HepG2 (cell line): ENCODE data around the gene TRPC4AP. TPM values are rescaled to one million over a fixed set of nuclear protein-coding genes. Genes with fewer than 3 reads are reported as not detected.

Experiments used
- ATRX ChIP-seq: sonication (generic); formaldehyde crosslinking; IDR thresholded peaks from 2 replicates; pipeline ENCODE4 v1.4.0; 2020; ENCODE audit warnings: missing genetic modification reagents, borderline replicate concordance
- BORCS8-MEF2B ChIP-seq: sonication (generic); formaldehyde crosslinking; IDR thresholded peaks from 2 replicates; pipeline ENCODE4 v1.8.0; 2022; ENCODE audit warnings: mild to moderate bottlenecking, missing genetic modification reagents
- CBFB ChIP-seq: sonication (generic); formaldehyde crosslinking; IDR thresholded peaks from 2 replicates; pipeline ENCODE4 v1.4.0; 2020; ENCODE audit warnings: missing genetic modification reagents
- CBX5 ChIP-seq: sonication (generic); formaldehyde crosslinking; IDR thresholded peaks from 2 replicates; pipeline ENCODE4 v1.4.0; 2020; ENCODE audit warnings: missing genetic modification reagents, borderline replicate concordance
- CTCF ChIP-seq: sonication (generic); formaldehyde crosslinking; IDR thresholded peaks from 2 replicates; pipeline ENCODE4 v1.5.0; 2020; ENCODE audit warnings: mild to moderate bottlenecking, missing genetic modification reagents, moderate library complexity
- HOXA3 ChIP-seq: sonication (generic); formaldehyde crosslinking; IDR thresholded peaks from 2 replicates; pipeline ENCODE4 v1.5.0; 2020; ENCODE audit warnings: missing genetic modification reagents
- MXD1 ChIP-seq: sonication (generic); formaldehyde crosslinking; IDR thresholded peaks from 2 replicates; pipeline ENCODE4 v1.4.0; 2020; ENCODE audit warnings: mild to moderate bottlenecking, missing genetic modification reagents
- NONO ChIP-seq, 2 experiments: fragments of 450-650 bp in 1 of 2; sonication (generic) in 1 of 2; formaldehyde crosslinking in 1 of 2; IDR thresholded peaks in 1 of 2; conservative IDR thresholded peaks in 1 of 2; 2 replicates each; pipeline versions ENCODE4 v1.6.1 to v1.8.0; 2017 to 2022; ENCODE audit warnings: mild to moderate bottlenecking in 1 of 2, missing genetic modification reagents in 1 of 2, moderate library complexity in 1 of 2
- SMARCE1 ChIP-seq: fragments of 450-650 bp; IDR thresholded peaks from 2 replicates; pipeline ENCODE4 v1.6.1; 2017; ENCODE audit warnings: borderline replicate concordance
- SNAI1 ChIP-seq: sonication (generic); formaldehyde crosslinking; IDR thresholded peaks from 2 replicates; pipeline ENCODE4 v1.5.0; 2020; ENCODE audit warnings: mild to moderate bottlenecking, missing genetic modification reagents, borderline replicate concordance
- SP2 ChIP-seq: sonication (generic); formaldehyde crosslinking; IDR thresholded peaks from 2 replicates; pipeline ENCODE4 v1.5.1; 2020; ENCODE audit warnings: mild to moderate bottlenecking, missing genetic modification reagents
- TOPORS ChIP-seq: sonication (generic); formaldehyde crosslinking; IDR thresholded peaks from 2 replicates; pipeline ENCODE4 v1.8.0; 2023; ENCODE audit warnings: mild to moderate bottlenecking, missing genetic modification reagents
- ZBTB14 ChIP-seq: sonication (generic); formaldehyde crosslinking; IDR thresholded peaks from 2 replicates; pipeline ENCODE4 v1.4.0; 2020; ENCODE audit warnings: missing genetic modification reagents
- ZNF101 ChIP-seq: sonication (generic); formaldehyde crosslinking; IDR thresholded peaks from 2 replicates; pipeline ENCODE4 v1.4.0; 2020; ENCODE audit warnings: mild to moderate bottlenecking, low read depth, missing genetic modification reagents, borderline replicate concordance
- ZNF343 ChIP-seq: sonication (generic); formaldehyde crosslinking; IDR thresholded peaks from 2 replicates; pipeline ENCODE4 v1.4.0; 2020; ENCODE audit warnings: mild to moderate bottlenecking, missing genetic modification reagents
- ZNF382 ChIP-seq: sonication (generic); formaldehyde crosslinking; IDR thresholded peaks from 2 replicates; pipeline ENCODE4 v1.5.0; 2020; ENCODE audit warnings: missing genetic modification reagents, mild to moderate bottlenecking, borderline replicate concordance
- ZNF414 ChIP-seq: sonication (generic); formaldehyde crosslinking; IDR thresholded peaks from 2 replicates; pipeline ENCODE4 v1.5.0; 2020; ENCODE audit warnings: missing genetic modification reagents
- ZSCAN21 ChIP-seq: sonication (generic); formaldehyde crosslinking; IDR thresholded peaks from 2 replicates; pipeline ENCODE4 v1.8.0; 2022; ENCODE audit warnings: mild to moderate bottlenecking, missing genetic modification reagents, moderate library complexity, borderline replicate concordance
- polyA plus RNA-seq, 8 experiments: library from polyadenylated mRNA; depleted of rRNA in 3 of 8; stranded (reverse) in 7 of 8; unstranded in 1 of 8; fragments of >200 nt; fragmentation: Illumina TruSeq in 4 of 8; extraction: Trizol in 4 of 8; gene quantifications; 2 replicates each; pipeline versions ENCODE4 v1.2.1 to v1.2.3, GENCODE V29; 2011 to 2016; ENCODE audit warnings: low read depth in 4 of 8, missing spikeins in 1 of 8, mixed read lengths in 1 of 8; ENCODE audit not compliant: insufficient read depth in 1 of 8
- total RNA-seq, 5 experiments: library from RNA; depleted of rRNA; stranded (reverse); fragments of >200 nt; fragmentation: Illumina TruSeq; extraction: Trizol; gene quantifications; 2 replicates each; pipeline ENCODE4 v1.2.3, GENCODE V29; 2016; ENCODE audit warnings: low read depth in 1 of 5
- TF ChIP-seq, protein P1 (sequence below): sonication (generic); formaldehyde crosslinking; IDR thresholded peaks from 2 replicates; pipeline ENCODE4 v1.5.1; 2020; ENCODE audit warnings: missing genetic modification reagents, mild to moderate bottlenecking, borderline replicate concordance
- TF ChIP-seq, protein P2 (sequence below): sonication (generic); formaldehyde crosslinking; IDR thresholded peaks from 2 replicates; pipeline ENCODE4 v1.4.0; 2020; ENCODE audit warnings: missing genetic modification reagents, mild to moderate bottlenecking, borderline replicate concordance

Gene TRPC4AP
- total and polyA plus RNA-seq, 2 of the 13 experiments (the other 11 are each of a cell fraction or from before 2014, with no cell fraction given) = 136 to 137 TPM

GRCh38 chr20:34998331-34998950, 94.2 kb downstream of the TRPC4AP start (continued):
- TF ChIP-seq ZNF343 (CRISPR knock-in tag) (no peak), TOPORS (CRISPR knock-in tag) (no peak), SNAI1 (CRISPR knock-in tag) (no peak), CBX5 (no peak), ZSCAN21 (CRISPR knock-in tag) (0 out of 2 replicates have a peak, but pooled peaks have one; percentile 60), CTCF (peak; percentile 39), CBFB (CRISPR knock-in tag) (no peak), HOXA3 (CRISPR knock-in tag) (0 out of 2 replicates have a peak, but pooled peaks have one; percentile 4), ZNF414 (CRISPR knock-in tag) (no peak), ZBTB14 (CRISPR knock-in tag) (no peak), BORCS8-MEF2B (CRISPR knock-in tag) (no peak), ZNF101 (no peak), ATRX (CRISPR knock-in tag) (no peak), SMARCE1 (no peak), NONO (IDR thresholded peaks at IDR 0.05) (no peak), NONO (CRISPR knock-in tag; conservative IDR thresholded peaks at IDR 0.05) (peak; percentile 12; the same call in 1 of the 2 replicates), ZNF382 (no peak), MXD1 (no peak), SP2 (CRISPR knock-in tag) (no peak)
- TF ChIP-seq, protein P1, sequence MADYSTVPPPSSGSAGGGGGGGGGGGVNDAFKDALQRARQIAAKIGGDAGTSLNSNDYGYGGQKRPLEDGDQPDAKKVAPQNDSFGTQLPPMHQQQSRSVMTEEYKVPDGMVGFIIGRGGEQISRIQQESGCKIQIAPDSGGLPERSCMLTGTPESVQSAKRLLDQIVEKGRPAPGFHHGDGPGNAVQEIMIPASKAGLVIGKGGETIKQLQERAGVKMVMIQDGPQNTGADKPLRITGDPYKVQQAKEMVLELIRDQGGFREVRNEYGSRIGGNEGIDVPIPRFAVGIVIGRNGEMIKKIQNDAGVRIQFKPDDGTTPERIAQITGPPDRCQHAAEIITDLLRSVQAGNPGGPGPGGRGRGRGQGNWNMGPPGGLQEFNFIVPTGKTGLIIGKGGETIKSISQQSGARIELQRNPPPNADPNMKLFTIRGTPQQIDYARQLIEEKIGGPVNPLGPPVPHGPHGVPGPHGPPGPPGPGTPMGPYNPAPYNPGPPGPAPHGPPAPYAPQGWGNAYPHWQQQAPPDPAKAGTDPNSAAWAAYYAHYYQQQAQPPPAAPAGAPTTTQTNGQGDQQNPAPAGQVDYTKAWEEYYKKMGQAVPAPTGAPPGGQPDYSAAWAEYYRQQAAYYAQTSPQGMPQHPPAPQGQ = no peak
- TF ChIP-seq, protein P2, sequence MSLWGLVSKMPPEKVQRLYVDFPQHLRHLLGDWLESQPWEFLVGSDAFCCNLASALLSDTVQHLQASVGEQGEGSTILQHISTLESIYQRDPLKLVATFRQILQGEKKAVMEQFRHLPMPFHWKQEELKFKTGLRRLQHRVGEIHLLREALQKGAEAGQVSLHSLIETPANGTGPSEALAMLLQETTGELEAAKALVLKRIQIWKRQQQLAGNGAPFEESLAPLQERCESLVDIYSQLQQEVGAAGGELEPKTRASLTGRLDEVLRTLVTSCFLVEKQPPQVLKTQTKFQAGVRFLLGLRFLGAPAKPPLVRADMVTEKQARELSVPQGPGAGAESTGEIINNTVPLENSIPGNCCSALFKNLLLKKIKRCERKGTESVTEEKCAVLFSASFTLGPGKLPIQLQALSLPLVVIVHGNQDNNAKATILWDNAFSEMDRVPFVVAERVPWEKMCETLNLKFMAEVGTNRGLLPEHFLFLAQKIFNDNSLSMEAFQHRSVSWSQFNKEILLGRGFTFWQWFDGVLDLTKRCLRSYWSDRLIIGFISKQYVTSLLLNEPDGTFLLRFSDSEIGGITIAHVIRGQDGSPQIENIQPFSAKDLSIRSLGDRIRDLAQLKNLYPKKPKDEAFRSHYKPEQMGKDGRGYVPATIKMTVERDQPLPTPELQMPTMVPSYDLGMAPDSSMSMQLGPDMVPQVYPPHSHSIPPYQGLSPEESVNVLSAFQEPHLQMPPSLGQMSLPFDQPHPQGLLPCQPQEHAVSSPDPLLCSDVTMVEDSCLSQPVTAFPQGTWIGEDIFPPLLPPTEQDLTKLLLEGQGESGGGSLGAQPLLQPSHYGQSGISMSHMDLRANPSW (CRISPR knock-in tag) = no peak
